GM19043 (cell line): ENCODE results near the gene NPAS4.
A peak's percentile ranks its signal among the peaks of the same experiment; 100 is the strongest.
"Not testable (repeated sequence)": the region's sequence is repeated elsewhere in the genome, so short reads cannot be mapped to it uniquely, and the experiment has no call there.

ENCODE experiments used
- ATAC-seq: cut with Tn5 transposase; IDR thresholded peaks from one replicate; pipeline ENCODE4 v1.9.1; 2021; ENCODE audit warnings: low read depth; ENCODE audit not compliant: unreplicated experiment

NPAS4 gene

DNA sequence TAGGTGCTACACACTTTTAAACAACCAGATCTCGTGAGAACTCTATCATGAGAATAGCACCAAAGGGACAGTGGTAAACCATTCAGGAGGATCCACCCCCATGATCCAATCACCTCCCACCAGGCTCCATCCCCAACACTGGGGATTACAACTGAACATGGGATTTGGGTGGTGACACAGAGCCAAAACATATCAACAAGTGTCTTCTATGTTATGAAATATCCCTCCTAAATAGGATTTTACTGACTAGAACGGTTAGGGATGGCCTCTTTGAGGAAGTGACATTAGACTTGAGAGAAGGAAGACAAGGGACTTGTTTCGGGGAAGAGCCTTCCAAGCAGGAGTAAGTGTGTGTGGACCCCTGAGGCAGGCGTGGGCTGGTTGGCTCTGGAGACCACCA, 29.7 kb downstream of the NPAS4 start:
- no peak for ATAC-seq

GRCh38 chr11:66451663-66452062, 30.8 kb downstream of the NPAS4 start:
- no peak for ATAC-seq

GRCh38 chr11:66454247-66454646, 33.4 kb downstream of the NPAS4 start:
- no peak for ATAC-seq

GRCh38 chr11:66454828-66455227, 34.0 kb downstream of the NPAS4 start:
- ATAC-seq: no peak

GRCh38 chr11:66457826-66458225, 37.0 kb downstream of the NPAS4 start:
- no peak for ATAC-seq

DNA sequence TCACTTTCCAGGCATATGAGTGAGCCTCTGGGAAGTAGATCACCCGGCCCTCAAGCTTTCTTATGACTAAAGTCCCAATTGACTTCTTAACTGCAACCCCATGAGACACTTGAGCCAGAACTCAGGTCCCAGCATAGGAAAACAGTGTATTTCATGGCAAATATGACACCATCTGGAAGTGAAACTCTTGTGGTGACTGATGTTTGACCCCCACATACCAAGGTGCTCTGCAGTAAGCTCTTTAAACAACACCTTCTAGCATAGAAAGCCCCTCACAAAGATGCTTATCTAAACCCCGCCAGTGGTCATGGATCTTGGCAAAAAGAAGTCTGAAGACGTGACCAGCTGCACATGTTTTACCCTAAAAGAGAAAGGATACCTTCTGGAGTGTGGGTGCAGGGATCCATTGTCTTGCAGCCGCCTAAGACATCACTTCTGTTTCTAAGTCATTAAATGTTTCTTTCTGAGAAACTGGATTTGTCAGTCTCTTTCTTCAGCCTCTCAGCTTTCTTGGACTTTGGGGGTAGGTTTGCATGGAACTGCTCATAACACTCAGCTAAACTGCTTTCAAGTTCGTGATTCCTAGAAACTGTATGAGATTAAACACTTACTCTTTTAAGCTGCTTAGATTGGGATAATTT, 38.4 kb downstream of the NPAS4 start:
- no peak for ATAC-seq

DNA sequence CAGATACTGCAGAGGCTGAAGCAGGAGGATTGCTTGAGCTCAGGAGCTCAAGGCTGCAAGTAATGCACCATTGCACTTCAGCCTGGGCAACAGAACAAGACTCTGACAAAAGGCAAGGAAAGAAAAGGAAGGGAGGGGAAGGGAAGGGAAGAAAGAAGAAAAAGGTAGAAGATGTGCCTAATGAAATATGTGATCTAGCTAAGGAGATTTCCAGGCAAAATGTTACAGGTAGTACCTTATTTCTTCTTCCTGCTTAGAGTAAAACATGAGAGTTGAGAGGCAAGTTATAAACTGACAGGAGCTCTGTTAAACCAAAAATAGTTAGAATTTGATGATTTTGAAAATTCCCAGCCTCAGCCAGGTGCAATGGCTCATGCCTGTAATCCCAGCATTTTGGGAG, 41.2 kb downstream of the NPAS4 start:
- no peak for ATAC-seq

DNA sequence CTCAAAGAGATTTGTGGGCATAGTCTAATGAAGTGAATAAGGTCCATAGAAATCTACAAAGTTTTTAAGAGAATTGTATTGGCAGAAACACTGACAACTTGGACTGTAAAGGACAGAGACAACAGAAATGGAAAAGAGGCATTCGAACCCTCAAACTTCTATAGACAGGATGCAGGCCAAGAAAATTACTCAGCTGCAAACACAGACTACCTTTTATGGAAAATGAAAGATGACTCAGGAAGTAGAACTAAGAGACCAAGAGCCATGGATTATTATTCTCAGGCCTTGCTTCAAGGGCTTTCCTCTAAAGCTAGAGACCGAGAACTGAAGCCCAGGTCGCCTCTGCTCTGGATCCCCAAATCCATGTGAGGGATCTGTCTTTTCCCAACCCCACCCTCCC, 42.1 kb downstream of the NPAS4 start:
- ATAC-seq: no peak

DNA sequence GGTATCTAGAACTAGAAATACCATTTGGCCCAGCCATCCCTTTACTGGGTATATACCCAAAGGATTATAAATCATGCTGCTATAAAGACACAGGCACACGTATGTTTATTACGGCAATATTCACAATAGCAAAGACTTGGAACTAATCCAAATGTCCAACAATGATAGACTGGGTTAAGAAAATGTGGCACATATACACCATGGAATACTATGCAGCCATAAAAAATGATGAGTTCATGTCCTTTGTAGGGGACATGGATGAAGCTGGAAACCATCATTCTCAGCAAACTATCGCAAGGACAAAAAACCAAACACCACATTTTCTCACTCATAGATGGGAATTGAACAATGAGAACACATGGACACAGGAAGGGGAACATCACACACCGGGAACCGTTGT, 43.3 kb downstream of the NPAS4 start:
- ATAC-seq: not testable (repeated sequence)

- ATAC-seq: no peak
Observed at GRCh38 chr11:66464916-66465315, 44.1 kb downstream of the NPAS4 start.

DNA sequence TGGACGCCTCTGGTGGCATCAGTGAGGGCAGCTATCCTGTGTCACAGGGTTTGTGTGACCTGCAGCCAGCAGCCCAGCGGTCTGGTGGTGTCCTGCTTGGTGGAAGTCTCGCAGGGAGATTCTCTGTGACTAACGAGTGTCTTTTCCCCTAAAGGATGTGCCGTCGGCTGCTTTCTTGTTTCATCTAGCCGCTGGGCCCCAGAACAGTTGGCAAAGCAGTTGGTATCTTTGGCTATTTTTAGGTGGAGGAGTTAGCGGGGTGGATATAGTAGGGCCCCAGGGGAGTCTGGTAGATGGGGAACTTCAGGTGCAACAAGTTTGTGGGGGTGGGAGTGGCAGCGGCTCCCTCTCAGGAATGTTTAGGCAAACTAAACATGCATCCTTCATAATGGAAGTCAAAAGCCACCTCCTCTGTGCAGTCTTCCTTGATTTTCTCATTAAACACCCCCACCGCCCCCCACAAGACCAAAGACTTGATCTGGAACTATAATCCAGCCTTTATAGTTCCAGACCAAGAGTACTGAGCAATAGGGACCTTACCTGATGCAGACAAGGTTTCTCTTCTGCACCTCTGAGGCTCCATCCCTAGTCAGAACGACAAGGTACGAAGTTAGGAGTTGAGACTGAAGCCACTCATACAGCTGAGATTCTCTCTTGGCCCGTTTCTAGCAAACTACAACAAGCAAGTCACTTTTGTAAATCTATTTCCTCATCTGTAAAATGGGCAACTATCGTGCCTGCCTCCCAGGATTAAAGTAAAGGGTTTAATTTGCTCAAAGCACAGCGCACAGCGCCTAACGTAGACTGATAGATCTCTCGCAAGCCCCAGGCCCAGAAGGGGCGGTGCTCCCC, 44.8 kb downstream of the NPAS4 start:
- ATAC-seq: no peak

DNA sequence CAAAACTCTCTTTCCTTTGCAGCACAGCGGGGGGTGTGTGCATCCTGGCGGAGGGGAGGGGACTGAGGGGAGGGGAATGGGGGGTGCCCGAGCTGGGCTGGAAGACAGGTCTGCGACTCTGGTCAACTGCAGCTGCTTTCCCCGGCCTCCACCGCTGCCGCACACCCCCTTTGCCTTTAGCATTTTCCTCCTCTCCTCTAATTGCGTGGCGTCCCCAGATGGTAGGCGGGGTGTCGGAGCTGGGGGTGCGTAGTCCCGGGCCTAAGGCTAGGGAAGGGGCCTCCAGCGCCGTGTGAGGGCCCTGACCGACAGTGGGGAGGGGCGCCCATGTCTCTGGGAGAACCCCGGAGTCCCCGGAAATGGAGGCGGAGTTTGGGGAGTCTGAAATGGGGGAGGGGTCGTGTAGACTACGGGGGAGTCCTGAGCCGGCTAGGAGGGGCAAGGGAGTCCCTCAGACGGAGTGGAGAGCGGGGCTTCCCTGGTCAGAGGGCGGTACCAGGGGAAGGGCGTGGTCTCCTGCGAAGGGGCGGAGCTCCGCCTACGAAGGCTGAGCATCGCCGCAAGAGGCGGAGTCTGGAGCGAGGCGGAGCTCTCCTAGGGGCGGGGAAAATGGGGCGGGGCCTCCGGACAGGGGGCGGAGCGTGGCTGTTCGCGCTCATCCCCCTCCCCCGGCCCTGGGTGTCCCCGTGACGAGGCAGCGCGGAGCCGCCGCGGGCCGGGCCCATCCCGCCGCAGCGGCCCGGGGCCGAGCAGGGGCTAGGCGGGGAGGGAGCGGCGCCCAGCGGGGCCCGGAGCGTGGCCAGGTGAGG, 45.6 kb downstream of the NPAS4 start, which contains the start of gene PELI3:
Gene PELI3 (plus strand): TSS at position 681 of the 809 bp plus-strand sequence. CDS start 1,224 bp downstream, outside the sequence.
- ATAC-seq: peak; percentile 77

GRCh38 chr11:66467034-66467659, 46.3 kb downstream of the NPAS4 start:
- ATAC-seq: peak; percentile 16

- no peak for ATAC-seq
Observed at GRCh38 chr11:66467756-66468155, 46.9 kb downstream of the NPAS4 start.

- no peak for ATAC-seq
Observed at GRCh38 chr11:66468691-66469090, 47.9 kb downstream of the NPAS4 start.

DNA sequence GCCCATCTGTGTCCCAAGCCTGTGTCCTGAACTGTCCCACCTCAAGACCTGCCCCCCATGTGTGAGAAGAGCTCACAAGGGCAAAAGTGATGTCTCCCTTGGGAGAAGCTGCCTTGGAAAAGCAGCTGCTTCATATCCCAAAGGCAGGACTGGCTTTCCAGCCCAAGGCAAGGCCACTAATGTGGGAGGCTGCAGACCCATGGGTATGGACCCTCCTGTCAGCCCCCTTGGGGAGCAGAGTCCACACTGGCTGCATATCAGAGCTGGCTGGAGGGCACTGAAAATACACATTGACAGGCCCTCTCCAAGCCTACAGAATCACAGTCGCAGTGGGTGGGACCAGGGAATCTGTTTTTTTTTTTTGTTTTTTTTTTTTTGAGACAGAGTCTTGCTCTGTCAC, 48.6 kb downstream of the NPAS4 start:
- ATAC-seq: no peak

DNA sequence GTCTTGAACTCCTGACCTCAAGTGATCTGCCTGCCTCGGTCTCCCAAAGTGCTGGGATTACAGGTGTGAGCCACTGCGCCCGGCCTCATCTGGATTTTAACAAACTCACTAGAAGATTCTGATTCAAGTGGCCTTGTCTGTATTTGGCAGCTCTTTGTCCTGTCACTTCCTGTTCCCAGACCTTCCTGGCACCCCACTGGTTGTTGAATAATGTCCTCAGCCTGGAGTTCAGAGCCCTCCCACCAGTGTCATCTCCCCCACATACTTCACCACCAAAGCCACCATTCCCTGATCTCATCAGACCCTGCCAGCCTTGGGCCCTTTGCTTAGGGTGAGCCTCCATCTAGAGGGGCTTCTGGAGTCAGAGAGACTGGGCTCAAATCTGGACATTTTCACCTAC, 49.2 kb downstream of the NPAS4 start:
- no peak for ATAC-seq

DNA sequence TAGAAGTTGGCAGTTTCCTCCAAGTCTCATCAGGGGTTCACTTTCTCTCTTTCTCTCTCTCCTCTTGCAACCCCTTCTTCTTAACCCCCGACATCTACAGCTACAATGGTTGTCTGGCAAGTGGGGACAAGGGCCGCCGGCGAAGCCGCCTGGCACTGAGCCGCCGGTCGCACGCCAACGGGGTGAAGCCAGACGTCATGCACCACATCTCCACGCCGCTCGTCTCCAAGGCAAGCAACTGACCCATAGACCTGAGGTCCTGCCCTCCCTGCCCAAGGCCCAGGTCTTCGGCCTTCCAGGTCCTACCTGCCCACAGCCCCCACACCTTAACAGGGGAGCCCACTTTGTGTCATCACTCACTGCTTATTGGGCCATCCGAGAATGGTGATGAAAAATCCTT, 50.3 kb downstream of the NPAS4 start:
- ATAC-seq: no peak

- no peak for ATAC-seq
Observed at GRCh38 chr11:66472054-66472453, 51.2 kb downstream of the NPAS4 start.

GRCh38 chr11:66473167-66473566, 52.3 kb downstream of the NPAS4 start:
- no peak for ATAC-seq
